ENCODE measurements around the gene ZNF260. TPM values are rescaled to one million over a fixed set of nuclear protein-coding genes. Genes with fewer than 3 reads are reported as not detected.
"Not testable (repeated sequence)": the region's sequence is repeated elsewhere in the genome, so short reads cannot be mapped to it uniquely, and the experiment has no call there.

Gene ZNF260
- total RNA-seq, 1 experiment from 2014 or later = 30.7 TPM

GRCh38 chr19:36492689-36493453 is 35.2 kb downstream of the ZNF260 start:
- in situ Hi-C loops (cut with HindIII; ENCODE audit: low pct_unique_long_range_greater_than_20kb, low sequenced_read_pairs); DNase-seq (ENCODE audit: low read depth): not testable (repeated sequence)

DNA sequence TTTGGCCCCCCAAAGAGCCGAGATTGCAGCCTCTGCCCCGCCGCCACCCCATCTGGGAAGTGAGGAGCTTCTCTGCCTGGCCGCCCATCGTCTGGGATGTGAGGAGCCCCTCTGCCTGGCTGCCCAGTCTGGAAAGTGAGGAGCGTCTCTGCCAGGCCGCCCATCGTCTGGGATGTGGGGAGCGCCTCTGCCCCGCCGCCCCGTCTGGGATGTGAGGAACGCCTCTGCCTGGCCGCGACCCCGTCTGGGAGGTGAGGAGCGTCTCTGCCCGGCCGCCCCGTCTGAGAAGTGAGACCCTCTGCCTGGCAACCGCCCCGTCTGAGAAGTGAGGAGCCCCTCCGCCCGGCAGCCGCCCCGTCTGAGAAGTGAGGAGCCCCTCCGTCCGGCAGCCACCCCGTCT is 37.2 kb downstream of the ZNF260 start:
- in situ Hi-C loops (cut with HindIII; ENCODE audit: low pct_unique_long_range_greater_than_20kb, low sequenced_read_pairs); DNase-seq (ENCODE audit: low read depth): not testable (repeated sequence)

- in situ Hi-C loops (cut with HindIII; ENCODE audit: low pct_unique_long_range_greater_than_20kb, low sequenced_read_pairs) = no loop called here
- DNase-seq (ENCODE audit: low read depth) = no peak
Measured at GRCh38 chr19:36489920-36490415, 38.1 kb downstream of the ZNF260 start.

GRCh38 chr19:36489118-36489919 is 38.8 kb downstream of the ZNF260 start, which contains the start of gene ZNF566:
Gene ZNF566, minus strand, starts transcription at chr19:36489561. Its CDS starts 13,004 bp downstream, at chr19:36476557.
- DNase-seq (ENCODE audit: low read depth) = peak; percentile 99
- in situ Hi-C loops (cut with HindIII; ENCODE audit: low pct_unique_long_range_greater_than_20kb, low sequenced_read_pairs) = no loop called here

- in situ Hi-C loops (cut with HindIII; ENCODE audit: low pct_unique_long_range_greater_than_20kb, low sequenced_read_pairs) = no loop called here
- no peak for DNase-seq (ENCODE audit: low read depth)
Measured at GRCh38 chr19:36488846-36489117, 39.3 kb downstream of the ZNF260 start.

GRCh38 chr19:36488118-36488845 is 39.8 kb downstream of the ZNF260 start:
- no peak for DNase-seq (ENCODE audit: low read depth)
- in situ Hi-C loops (cut with HindIII; ENCODE audit: low pct_unique_long_range_greater_than_20kb, low sequenced_read_pairs) = no loop called here

GRCh38 chr19:36483653-36484052 is 44.4 kb downstream of the ZNF260 start:
- no peak for DNase-seq (ENCODE audit: low read depth)
- in situ Hi-C loops (cut with HindIII; ENCODE audit: low pct_unique_long_range_greater_than_20kb, low sequenced_read_pairs) = no loop called here

- in situ Hi-C loops (cut with HindIII; ENCODE audit: low pct_unique_long_range_greater_than_20kb, low sequenced_read_pairs) = no loop called here
Measured at GRCh38 chr19:36482876-36483275, 45.2 kb downstream of the ZNF260 start.

More at GRCh38 chr19:36482876-36483275, 45.2 kb downstream of the ZNF260 start:
- no peak for DNase-seq (ENCODE audit: low read depth)

Other genes with a start within 250 kb of the ZNF260 start
- 2.4 and 4.1 TPM in 2 replicates for gene ZFP14, start 149.1 kb downstream of the ZNF260 start, total RNA-seq (2014; rRNA removed; shearing (Covaris generic); ENCODE audit: low replicate concordance)
- 1.2 and 4.3 TPM in 2 replicates for gene ZFP82, start 109.6 kb downstream of the ZNF260 start, total RNA-seq (2014; rRNA removed; shearing (Covaris generic); ENCODE audit: low replicate concordance)
- gene ZNF566, start 38.7 kb downstream of the ZNF260 start, total RNA-seq (2014; rRNA removed; shearing (Covaris generic); ENCODE audit: low replicate concordance) = 7.3 and 18.3 TPM in 2 replicates
- gene ZNF529, start 45.0 kb upstream of the ZNF260 start, total RNA-seq (2014; rRNA removed; shearing (Covaris generic); ENCODE audit: low replicate concordance) = 6.7 and 8.5 TPM in 2 replicates
- 2.3 and 6.3 TPM in 2 replicates for gene ZNF382, start 77.0 kb upstream of the ZNF260 start, total RNA-seq (2014; rRNA removed; shearing (Covaris generic); ENCODE audit: low replicate concordance)
- 3.9 and 19.2 TPM in 2 replicates for gene ZNF461, start 138.6 kb upstream of the ZNF260 start, total RNA-seq (2014; rRNA removed; shearing (Covaris generic); ENCODE audit: low replicate concordance)
- 5.9 and 6.8 TPM in 2 replicates for gene ZNF567, start 159.3 kb upstream of the ZNF260 start, total RNA-seq (2014; rRNA removed; shearing (Covaris generic); ENCODE audit: low replicate concordance)
- 14.2 and 22.3 TPM in 2 replicates for gene ZNF850, start 244.5 kb upstream of the ZNF260 start, total RNA-seq (2014; rRNA removed; shearing (Covaris generic); ENCODE audit: low replicate concordance)